HEK293T (cell line): ENCODE measurements around the gene CFAP70.

Experiments used
- BHLHE40 ChIP-seq: fragments of 450-650 bp; IDR thresholded peaks from 2 replicates; pipeline ENCODE4 v1.6.1; 2016; ENCODE audit warnings: mild to moderate bottlenecking, moderate library complexity, borderline replicate concordance
- FOXM1 ChIP-seq: fragments of 450-650 bp; IDR thresholded peaks from 2 replicates; pipeline ENCODE4 v1.6.1; 2017; ENCODE audit warnings: mild to moderate bottlenecking, borderline replicate concordance
- SUZ12 ChIP-seq: fragments of 450-650 bp; IDR thresholded peaks from 2 replicates; pipeline ENCODE4 v1.6.1; 2016; ENCODE audit warnings: mild to moderate bottlenecking
- TF ChIP-seq, protein P1 (sequence below): fragments of 450-650 bp; IDR thresholded peaks from 2 replicates; pipeline ENCODE4 v1.6.1; 2016

GRCh38 chr10:73296946-73297345 lies 61.7 kb downstream of the CFAP70 start:
- TF ChIP-seq, protein P1, sequence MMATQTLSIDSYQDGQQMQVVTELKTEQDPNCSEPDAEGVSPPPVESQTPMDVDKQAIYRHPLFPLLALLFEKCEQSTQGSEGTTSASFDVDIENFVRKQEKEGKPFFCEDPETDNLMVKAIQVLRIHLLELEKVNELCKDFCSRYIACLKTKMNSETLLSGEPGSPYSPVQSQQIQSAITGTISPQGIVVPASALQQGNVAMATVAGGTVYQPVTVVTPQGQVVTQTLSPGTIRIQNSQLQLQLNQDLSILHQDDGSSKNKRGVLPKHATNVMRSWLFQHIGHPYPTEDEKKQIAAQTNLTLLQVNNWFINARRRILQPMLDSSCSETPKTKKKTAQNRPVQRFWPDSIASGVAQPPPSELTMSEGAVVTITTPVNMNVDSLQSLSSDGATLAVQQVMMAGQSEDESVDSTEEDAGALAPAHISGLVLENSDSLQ, result no peak
- TF ChIP-seq SUZ12, result no peak
- TF ChIP-seq FOXM1, result no peak
- TF ChIP-seq BHLHE40, result no peak
